ENCODE data around the gene ENO3.

The ENO3 gene

GRCh38 chr17:4938069-4938491, 12.8 kb upstream of the ENO3 start:
- no peak for DNase-seq

- no peak for DNase-seq
Measured at GRCh38 chr17:4938688-4939545, 12.0 kb upstream of the ENO3 start.

GRCh38 chr17:4939546-4939795, 11.4 kb upstream of the ENO3 start:
- no peak for DNase-seq

DNA sequence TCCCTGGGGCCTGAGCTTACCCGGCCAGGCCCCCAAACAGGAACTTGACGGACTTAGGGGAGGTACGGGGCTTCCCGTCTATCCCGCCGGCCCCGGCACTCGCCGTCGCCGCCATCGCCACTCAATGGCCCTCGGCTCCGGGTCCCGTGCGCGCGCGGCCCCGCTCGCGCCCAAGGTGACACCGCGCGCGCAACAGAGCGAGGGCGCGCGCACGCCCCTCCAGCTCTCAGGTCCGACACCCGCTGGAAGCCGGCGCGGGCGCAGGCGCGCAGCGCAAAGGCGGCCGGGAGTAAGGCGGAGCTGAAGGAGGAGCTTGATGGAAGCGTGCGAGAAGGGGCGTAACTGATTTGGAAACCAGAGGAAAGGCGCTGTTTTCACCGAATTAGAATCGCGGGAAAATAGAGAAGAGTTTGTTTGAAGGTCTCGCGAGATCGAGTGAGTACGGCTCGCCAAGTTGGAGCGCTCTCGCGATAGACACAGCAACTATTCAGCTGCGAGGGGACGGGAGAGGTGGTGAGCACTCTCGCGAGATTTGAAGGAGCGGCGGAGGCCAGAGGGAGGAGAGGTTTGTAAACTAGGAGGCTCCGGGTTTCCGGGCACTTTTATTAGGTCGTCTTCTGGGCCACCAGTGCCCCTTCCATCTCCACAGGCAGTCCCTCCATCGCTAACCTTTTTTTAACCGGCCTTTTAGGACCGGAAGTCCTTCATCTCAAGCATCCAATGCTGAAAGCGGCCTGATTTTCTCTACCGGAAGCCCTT, 10.9 kb upstream of the ENO3 start, which contains the start of the genes RNF167 and SLC25A11:
Gene RNF167, plus strand, starts transcription at position 473 of the 759 bp plus-strand sequence. CDS start 642 bp downstream, outside the sequence.
Gene SLC25A11, minus strand, starts transcription at position 251 of the 759 bp plus-strand sequence. Its CDS starts 136 bp downstream, at position 115.
- DNase-seq: peak; percentile 99

GRCh38 chr17:4940555-4941318, 10.2 kb upstream of the ENO3 start:
- no peak for DNase-seq

DNA sequence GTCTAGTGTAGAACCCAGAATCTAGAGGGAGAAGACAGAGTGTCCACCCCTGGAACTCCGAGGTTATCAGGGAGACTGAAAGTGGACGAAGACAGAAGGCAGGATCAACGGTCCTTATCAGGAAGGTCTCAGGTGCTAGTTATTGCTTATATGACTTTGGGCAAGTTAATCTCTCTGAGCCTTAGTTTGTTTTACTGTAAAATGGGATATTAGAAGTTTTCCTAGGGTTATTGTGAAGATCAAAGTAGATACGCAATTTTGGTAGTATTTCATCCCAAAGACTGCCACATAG, 9.7 kb upstream of the ENO3 start:
- no peak for DNase-seq

- DNase-seq: no peak
Measured at GRCh38 chr17:4942760-4943508, 8.0 kb upstream of the ENO3 start.

DNA sequence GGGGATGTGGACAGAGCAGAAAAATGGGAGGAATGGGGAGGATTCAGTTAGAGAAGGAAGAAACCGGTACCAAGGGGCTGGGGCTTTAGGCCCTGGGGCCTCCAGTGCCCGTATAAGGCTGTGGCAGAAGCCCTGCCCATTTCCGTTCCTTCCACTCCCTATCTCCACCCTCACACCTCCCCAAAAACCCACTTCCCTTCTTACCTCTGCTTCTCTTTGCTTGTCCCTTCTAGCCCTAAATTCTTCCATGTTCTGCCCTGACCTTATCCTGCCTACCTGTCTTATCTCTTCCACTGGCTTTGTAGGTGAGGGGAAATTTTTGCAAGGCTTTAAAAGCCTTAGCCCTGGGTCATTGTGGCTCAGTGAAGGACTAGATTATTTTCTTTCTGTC, 6.8 kb upstream of the ENO3 start:
- DNase-seq: no peak

DNA sequence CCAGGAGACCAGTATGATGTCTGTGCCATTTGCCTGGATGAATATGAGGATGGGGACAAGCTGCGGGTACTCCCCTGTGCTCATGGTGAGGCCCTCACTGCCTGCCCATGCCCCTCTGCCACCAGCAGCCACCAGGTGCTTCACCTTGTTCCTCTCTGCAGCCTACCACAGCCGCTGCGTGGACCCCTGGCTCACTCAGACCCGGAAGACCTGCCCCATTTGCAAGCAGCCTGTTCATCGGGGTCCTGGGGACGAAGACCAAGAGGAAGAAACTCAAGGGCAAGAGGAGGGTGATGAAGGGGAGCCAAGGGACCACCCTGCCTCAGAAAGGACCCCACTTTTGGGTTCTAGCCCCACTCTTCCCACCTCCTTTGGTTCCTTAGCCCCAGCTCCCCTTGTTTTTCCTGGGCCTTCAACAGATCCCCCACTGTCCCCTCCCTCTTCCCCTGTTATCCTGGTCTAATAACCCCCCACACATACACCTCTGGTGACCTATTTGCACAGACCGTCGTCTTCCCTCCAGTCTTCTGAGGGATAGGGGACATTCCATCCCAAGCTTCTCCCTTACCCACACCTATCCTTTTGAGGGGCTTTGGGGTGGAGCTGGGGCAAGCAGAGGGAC, 6.3 kb upstream of the ENO3 start:
- no peak for DNase-seq

DNA sequence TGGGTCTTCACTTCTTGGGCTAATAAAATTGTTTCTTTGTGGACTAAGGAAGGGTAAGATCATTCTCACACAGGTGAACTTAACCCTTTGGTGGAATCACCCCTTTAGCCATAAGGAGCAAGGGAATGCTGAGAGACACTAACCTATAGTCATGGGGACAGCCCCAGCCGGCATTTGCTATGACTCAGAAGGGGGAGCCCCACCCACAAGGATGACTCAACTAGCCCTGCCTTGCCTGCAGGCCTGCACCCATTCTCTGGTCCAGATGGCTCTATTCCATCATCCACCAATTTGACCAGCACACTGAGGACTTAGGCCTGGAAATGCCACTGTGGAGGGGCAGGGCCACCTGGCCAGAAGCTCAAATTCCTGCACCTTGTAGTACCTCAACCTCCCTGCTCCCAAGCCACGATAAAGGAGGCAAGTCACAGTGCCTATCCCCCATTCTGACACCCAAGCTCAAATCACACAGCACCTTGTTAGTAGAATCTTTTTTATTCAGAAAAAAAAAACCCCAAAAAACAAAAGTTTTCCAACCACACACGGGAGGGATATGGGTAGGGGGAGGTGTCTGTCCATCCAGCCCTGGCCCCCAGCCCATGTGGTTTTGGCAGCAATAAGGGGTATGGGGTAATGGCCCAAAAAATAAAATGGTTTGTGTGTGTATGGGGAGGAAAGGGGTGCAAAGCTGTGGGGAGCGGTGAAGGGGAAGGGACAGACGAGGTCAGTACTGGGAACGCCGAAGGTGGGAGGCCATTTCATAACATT, 5.6 kb upstream of the ENO3 start:
- no peak for DNase-seq

GRCh38 chr17:4945944-4946280, 5.0 kb upstream of the ENO3 start:
- DNase-seq: no peak

GRCh38 chr17:4946312-4946976, 4.5 kb upstream of the ENO3 start:
- no peak for DNase-seq

DNA sequence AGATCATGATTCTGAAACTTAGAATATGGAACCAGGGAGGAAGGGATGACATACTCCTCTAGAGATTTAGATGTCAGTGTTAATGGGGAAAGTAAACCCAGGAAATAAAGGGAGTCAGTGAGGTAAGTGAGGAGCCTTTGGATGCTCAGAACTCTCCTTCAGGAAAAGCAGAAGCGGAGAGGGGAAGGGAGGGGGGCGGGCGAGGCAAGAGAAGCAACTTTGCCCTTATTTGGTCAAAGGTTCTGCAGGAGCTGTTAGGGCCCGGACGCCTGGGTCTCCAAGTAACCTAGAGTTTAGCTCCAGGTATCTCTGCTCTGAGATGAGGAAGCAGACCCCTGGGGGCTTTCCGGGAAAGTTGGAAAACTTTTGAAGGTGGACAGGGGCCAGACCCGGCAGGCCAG, 3.9 kb upstream of the ENO3 start:
- DNase-seq: no peak

GRCh38 chr17:4947411-4948165, 3.3 kb upstream of the ENO3 start:
- peak; percentile 25 for DNase-seq

GRCh38 chr17:4948166-4948930, 2.6 kb upstream of the ENO3 start, which contains the start of gene PFN1:
PFN1 (minus strand) TSS chr17:4948530; CDS start chr17:4948394, 136 bp downstream.
- DNase-seq: peak; percentile 89

GRCh38 chr17:4948931-4949320, 2.0 kb upstream of the ENO3 start:
- DNase-seq: peak; percentile 89

DNA sequence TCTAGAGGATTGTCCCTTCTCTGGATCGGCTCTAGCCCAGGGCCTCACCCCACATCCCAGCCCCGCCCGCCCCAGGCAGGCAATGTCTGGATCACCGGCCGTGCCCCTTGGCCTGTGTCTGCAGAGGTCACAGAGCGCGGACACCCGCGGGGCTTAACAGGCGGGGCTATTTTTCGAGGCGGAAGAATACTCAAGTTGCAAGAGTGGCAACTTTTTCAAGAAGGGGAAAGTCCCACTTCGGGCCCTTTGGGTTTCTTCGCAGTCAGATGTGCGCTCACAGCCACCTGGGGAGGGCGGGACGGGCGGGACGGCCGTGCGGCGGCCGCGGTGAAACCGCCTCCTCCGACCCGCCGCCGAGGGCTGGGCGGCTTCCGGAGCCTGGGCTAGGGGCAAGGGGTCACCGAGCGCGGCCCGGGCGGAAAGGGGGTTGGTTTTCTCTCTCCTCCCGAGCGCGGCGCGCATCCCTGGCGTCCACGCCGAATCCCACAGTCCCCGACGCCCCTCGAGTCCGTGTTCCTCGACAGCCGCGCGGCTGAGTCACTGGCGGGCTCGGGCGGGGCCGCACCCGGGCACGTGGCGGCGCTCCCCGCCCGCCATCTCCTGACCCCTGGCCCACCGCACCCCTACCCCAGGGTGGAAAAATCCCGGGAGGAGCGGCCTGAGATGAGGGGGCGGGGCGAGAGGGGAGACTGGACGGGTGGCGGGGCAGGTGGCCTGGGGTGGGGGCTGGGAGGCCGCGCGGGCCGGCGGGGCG, 1.4 kb upstream of the ENO3 start:
- DNase-seq: peak; percentile 16

DNA sequence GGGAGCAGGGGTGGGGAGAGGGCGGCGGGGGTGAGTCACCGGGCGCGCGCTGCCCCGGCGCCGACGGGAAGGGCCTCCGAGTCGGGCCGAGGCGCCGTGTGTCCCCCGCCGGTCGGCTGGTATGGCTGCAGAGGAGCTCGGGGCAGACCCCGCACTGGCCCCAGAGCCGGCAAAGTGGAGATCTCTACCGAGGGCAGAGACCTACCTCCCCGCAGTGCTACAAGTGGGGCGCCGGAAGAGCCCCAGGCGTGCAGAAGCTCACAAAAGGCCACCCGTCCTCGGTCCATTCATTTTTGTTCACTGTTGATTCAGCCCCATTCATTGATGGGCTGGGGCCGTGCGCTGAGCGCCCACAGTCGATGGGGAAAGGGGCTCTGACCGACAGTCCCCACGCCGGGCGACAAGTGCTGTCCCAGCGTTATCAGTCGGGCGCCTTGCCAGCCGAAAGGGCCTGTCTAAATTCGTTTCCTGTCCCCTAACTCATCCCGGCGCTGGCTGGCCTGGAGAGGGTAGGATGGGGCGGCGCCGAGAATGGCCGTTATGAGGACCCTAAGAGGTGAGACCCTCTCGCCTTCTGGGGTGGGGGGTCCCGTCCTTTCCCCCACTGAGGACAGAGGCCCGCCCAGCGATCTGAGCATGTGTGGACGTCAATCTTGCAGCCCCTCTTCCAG, 709 bp upstream of the ENO3 start:
- no peak for DNase-seq

Data from NCI-H748 treated with DMSO at 0.1 percent for 48 hours (cell line).